ENCODE results near the gene OPCML. TPM values are rescaled to one million over a fixed set of nuclear protein-coding genes. Genes with fewer than 3 reads are reported as not detected.

The OPCML gene
- total and polyA plus RNA-seq, 7 donors, result 0.01 to 0.80 (median 0.07) TPM; not detected in 4

DNA sequence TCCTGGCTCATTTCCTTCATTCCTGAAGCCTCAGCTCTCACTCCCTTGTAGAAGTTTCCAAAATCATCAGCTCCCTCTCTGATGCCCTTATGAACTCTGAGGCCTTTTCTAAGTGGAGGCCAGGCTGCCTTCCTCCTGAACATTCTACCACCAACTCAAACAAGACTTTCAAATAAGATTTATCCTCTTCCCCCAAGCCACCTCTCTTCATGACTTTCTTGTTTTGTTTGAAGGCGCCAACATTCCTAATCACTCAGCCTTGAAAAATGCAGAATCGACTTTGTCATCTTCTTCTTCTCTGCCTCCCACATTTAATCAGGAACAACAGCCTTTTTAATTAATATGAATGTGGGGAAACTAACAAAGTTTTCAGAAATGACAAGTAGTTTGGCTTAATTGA, 927.9 kb downstream of the OPCML start:
- no peaks in the 10 kb centered on the region for H3K36me3 ChIP-seq (ENCODE audit: insufficient read depth in 1 of 2, low read depth in 1 of 2)
- H3K27me3 ChIP-seq (ENCODE audit: insufficient read depth in 3 of 3, low read length in 2 of 3), result no peaks in the 10 kb centered on the region
- ATAC-seq, result no peak
- H3K4me1 ChIP-seq, result no peaks in the 10 kb centered on the region
- H3K27ac ChIP-seq, result no peak overlapping the region
- no peak overlapping the region for H3K4me3 ChIP-seq
- intact Hi-C loops (cut with DNase I), result no loop called here
- DNase-seq, result no peak
- TF ChIP-seq, protein P1, sequence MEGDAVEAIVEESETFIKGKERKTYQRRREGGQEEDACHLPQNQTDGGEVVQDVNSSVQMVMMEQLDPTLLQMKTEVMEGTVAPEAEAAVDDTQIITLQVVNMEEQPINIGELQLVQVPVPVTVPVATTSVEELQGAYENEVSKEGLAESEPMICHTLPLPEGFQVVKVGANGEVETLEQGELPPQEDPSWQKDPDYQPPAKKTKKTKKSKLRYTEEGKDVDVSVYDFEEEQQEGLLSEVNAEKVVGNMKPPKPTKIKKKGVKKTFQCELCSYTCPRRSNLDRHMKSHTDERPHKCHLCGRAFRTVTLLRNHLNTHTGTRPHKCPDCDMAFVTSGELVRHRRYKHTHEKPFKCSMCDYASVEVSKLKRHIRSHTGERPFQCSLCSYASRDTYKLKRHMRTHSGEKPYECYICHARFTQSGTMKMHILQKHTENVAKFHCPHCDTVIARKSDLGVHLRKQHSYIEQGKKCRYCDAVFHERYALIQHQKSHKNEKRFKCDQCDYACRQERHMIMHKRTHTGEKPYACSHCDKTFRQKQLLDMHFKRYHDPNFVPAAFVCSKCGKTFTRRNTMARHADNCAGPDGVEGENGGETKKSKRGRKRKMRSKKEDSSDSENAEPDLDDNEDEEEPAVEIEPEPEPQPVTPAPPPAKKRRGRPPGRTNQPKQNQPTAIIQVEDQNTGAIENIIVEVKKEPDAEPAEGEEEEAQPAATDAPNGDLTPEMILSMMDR (IDR thresholded peaks at IDR 0.05), result no peak
- WGBS, 3 donors, result 65 to 81% (median 80%) methylated on average over 2 of the region's 2 CpGs
- H3K9me3 ChIP-seq, result no peaks in the 10 kb centered on the region

DNA sequence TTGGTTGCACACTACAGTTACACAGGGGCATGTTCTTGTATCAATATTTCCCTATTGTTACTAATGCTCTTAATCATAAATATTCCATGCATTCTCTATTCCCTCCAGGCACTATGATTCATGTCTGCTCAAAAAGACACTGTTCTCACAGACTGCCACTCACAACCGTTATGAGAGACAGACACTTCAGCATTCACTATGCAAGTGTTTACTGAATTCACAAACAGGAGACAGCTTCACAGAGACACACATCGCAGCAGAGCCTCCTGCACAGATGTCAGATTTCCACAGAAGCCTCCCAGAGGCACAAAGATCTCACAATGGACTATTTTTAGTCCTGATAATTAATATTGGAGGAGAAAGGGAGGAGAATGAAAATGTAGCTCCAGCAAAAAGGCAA, 930.4 kb downstream of the OPCML start:
- intact Hi-C loops (cut with DNase I), result no loop called here
- no peak overlapping the region for H3K4me3 ChIP-seq
- ATAC-seq, result no peak
- no peaks in the 10 kb centered on the region for H3K36me3 ChIP-seq (ENCODE audit: insufficient read depth in 1 of 2, low read depth in 1 of 2)
- no peaks in the 10 kb centered on the region for H3K4me1 ChIP-seq
- TF ChIP-seq, protein P1 (IDR thresholded peaks at IDR 0.05), result no peak
- WGBS, 3 donors, result 50 to 61% (median 53%) methylated on average over 2 of the region's 2 CpGs
- no peaks in the 10 kb centered on the region for H3K27me3 ChIP-seq (ENCODE audit: insufficient read depth in 3 of 3, low read length in 2 of 3)
- no peak overlapping the region for H3K27ac ChIP-seq
- no peaks in the 10 kb centered on the region for H3K9me3 ChIP-seq
- no peak for DNase-seq

DNA sequence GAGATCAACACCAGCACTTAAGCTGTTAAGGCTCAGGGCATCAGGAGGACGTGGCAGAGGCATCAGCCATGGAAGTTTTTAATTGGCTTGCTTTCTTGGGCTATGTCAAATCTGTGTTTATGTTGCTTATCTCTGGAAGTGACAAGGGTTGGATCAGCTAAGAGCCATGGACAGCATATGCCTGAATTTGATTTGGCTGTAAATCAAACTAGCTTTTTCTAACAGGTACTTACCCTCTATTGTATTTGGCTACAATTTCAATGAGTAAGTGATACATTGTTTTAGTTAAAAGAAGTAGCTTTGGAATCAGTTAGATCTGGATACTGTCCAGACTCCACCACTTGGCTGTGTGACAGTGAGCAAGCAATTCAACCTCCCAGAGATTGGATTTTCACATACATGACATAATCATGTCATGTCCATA, 936.6 kb downstream of the OPCML start:
- intact Hi-C loops (cut with DNase I), result no loop called here

DNA sequence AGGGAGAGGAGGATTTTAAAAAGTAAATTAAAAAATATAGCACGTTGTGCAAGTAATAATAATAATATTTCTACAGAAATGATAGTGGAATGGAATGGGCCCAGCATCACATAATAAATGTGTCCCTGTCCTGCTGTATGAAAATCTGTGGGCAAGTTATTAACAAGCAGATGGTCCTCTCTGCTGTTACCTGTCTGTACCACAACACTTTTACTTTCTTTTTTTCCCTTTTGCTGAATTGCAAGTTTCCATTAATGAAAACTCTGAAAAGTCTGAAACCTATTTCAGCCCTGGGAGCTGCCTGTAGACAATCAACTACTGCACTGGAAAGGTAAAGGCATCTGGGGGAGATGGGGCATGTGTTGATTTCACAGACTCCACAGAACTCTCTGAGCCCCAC, 937.1 kb downstream of the OPCML start:
- intact Hi-C loops (cut with DNase I), result no loop called here
- Histone ChIP-seq H3K4me3 (no peak overlapping the region), H3K4me1 (no peaks in the 10 kb centered on the region), H3K27ac (no peak overlapping the region), H3K27me3 (ENCODE audit: insufficient read depth in 3 of 3, low read length in 2 of 3) (no peaks in the 10 kb centered on the region), H3K9me3 (no peaks in the 10 kb centered on the region), H3K36me3 (ENCODE audit: insufficient read depth in 1 of 2, low read depth in 1 of 2) (no peaks in the 10 kb centered on the region)
- ATAC-seq (no peak), DNase-seq (no peak)
- WGBS, 3 donors, result 61 to 69% (median 68%) methylated on average over 1 of the region's 1 CpG
- TF ChIP-seq, protein P1 (IDR thresholded peaks at IDR 0.05), result no peak

More for the DNA sequence above, 936.6 kb downstream of the OPCML start:
- TF ChIP-seq, protein P1 (IDR thresholded peaks at IDR 0.05), result no peak
- DNase-seq (no peak), ATAC-seq (no peak)
- Histone ChIP-seq H3K4me1 (no peaks in the 10 kb centered on the region), H3K4me3 (no peak overlapping the region), H3K27me3 (ENCODE audit: insufficient read depth in 3 of 3, low read length in 2 of 3) (no peaks in the 10 kb centered on the region), H3K9me3 (no peaks in the 10 kb centered on the region), H3K36me3 (ENCODE audit: insufficient read depth in 1 of 2, low read depth in 1 of 2) (no peaks in the 10 kb centered on the region), H3K27ac (no peak overlapping the region)
- 9 to 28% (median 16%) methylated on average over 1 of the region's 1 CpG for WGBS, 3 donors

DNA sequence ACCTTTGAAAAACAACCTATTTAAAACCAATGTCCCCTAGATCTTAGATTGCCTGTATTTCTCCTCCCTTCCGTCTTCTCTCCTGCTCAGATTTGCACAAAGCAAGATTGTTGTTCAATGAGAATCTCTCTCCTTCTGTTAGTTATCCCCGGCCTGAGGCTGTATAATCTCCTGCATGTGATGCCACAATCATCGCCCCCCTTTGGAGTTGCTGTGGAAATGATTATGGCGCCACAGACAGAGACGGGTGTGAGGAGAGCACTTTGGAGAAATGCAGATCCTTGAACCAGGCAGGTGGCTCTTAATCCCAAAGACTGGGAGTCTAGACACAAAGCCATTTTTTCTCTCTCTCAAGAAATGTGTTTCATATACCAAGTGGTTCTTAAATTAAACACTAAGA, 941.3 kb downstream of the OPCML start:
- no peaks in the 10 kb centered on the region for H3K4me1 ChIP-seq
- DNase-seq, result no peak
- TF ChIP-seq, protein P1 (IDR thresholded peaks at IDR 0.05), result no peak
- H3K9me3 ChIP-seq, result no peaks in the 10 kb centered on the region
- no peak for ATAC-seq
- no peaks in the 10 kb centered on the region for H3K36me3 ChIP-seq (ENCODE audit: insufficient read depth in 1 of 2, low read depth in 1 of 2)
- H3K27me3 ChIP-seq (ENCODE audit: insufficient read depth in 3 of 3, low read length in 2 of 3), result no peaks in the 10 kb centered on the region
- H3K27ac ChIP-seq, result no peak overlapping the region
- 86 to 93% (median 89%) methylated on average over 5 of the region's 5 CpGs for WGBS, 3 donors
- no peak overlapping the region for H3K4me3 ChIP-seq
- intact Hi-C loops (cut with DNase I), result no loop called here

All from psoas muscle (tissue), 8 donors.